NCI-H2107 treated with DMSO at 0.1 percent for 48 hours (cell line): ENCODE measurements around the gene TRMU.

Source experiments
- DNase-seq: peaks from one replicate; lab custom pipeline; 2025; ENCODE audit not compliant: unreplicated experiment; lab: John Stamatoyannopoulos, UW

Gene TRMU

DNA sequence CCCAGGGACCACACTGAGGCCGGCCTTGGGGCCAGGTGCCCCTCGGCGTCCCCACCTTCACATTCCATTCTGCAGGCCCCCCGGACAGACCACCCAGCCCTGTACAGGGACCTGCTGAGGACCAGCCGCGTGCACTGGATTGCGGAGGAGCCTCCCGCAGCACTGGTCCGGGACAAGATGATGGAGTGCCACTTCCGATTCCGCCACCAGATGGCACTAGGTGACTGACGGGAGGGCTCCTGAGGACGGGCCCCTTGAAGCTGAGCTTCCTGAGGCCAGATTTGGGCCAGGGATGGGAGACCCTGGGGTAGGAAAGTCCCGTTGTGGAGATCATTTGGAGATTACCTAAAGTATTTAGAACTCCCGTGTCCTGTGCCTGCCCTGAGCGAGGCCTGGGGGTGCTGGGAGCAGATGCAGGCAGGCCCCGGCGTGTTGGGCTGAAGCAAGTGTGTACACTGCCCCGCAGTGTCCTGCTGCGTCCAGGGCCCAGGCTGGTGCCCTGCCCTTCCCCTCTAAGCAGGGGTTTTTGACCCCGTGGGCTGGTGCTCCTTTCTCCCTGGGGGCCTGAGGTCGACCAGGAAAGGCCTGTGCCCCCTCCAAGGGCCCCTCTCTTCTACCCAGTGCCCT is 20.0 kb downstream of the TRMU start:
- no peak for DNase-seq

DNA sequence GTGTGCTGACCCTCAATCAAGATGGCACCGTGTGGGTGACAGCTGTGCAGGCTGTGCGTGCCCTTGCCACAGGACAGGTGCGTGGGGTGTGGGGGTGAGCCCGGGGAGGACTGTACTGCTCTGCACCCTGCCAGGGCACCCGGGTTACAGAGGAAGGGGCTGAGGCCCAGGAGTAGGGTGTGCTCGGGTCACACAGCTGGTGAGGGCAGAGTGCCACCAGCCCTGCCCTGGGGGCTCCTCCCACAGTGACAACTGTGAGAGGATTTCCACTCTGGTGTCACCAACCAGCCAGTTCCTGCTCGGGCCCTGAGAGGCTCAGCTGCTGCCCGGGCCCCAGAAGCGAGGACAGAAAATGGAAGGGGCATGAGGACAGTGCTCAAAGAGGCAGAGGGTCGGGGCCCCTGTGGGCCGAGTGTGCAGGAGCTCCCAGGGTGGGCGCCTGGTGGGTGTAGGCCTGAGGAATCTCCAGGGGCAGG is 20.5 kb downstream of the TRMU start:
- DNase-seq = no peak

DNA sequence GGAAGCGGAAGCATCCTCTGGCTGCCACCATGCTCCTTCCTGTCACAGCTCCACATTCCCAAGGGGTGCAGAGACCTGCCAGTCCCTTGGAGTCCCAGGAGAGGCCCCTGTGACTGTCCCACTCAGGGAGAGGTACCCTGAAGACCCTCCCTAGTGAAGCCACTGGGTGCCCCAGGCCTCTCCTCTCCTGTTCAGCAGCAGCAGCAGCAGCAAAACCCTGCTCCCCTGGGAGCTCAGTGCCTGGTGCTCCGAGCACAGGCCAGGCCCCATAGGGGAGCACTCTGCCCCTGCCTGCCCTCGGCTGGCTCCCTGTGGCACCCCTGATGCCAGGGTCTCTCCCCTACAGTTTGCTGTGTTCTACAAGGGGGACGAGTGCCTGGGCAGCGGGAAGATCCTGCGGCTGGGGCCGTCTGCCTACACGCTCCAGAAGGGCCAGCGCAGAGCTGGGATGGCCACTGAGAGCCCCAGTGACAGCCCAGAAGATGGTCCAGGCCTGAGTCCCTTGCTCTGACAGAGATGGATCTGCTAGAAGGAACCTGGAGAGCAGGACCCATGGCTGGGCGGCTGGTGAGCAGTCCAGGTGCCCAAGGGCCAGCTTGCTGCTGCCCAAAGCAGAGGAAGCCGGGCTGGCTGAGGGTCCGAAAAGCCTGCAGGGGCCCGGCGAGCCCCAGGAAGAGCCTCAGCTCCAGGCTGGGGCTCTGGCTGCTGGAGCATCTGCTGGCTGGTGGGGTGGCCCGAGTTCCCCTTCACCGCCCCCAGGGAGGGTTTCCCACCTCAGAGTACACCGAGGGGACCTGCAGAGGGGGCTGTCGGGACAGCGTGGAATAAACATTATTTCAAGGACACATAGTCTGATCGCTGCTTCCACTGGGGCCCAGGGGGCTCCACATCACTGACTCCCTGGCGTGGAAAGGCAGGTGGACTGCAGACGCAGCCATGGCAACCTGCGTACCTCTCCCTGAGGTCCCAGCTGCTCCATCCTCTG is 21.3 kb downstream of the TRMU start:
- DNase-seq = no peak

DNA sequence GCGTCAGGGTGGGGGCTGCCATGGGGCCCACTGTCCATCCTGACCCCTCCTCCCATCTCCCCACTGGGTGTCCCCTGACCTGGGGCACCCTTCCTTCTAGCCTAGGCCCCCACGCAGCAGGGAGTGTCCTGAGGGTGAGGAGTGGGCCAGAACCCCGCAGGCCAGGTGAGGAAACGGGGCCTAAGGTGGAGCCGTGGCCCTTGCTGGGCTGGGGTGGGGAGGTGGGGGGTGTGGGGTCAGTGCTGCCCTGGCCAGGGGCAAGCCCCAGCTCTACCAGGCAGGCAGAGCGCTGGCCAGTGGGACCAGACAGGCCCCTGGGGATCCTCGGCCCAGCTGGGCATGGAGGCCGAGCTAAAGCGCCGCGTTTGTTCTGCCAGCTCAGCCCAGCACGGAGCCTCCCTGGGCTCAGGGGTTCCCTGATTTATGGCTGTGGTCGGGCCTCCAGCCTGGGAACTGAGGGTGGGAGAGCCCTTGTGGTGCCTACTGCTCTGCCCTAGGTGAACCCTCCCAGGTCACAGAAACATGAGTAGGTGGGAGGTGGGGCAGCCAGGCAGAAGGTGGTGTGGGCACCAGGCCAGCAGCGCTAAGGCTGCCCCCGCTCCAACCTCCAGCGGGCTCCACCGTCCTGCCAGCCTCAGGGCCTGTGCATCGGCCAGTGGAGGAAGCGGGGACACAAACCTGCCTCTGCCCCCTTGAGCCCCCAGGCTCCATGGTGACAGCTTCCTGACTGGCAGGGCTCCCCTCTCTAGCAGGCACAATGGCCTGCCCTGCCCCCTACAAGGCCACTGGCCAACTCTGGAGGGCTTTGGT is 22.4 kb downstream of the TRMU start:
- no peak for DNase-seq

DNA sequence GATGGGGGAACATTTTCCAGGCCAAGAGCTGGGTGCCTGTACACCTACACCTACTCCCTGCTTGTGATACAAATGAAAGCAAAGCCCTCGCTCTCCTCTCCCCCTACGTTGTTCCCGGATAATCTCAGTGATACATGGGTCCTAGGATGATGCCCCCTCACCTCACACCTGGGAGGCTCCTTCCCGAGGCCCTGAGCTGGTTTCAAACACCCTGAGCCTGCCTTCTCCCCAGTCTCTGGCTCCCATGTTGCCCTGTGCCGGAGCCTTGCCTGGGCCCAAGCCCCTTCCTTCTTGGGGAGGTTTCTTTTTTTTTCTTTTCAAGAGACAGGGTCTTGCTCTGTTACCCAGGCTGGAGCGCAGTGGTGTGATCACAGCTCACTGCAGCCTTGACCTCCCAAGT is 23.3 kb downstream of the TRMU start:
- DNase-seq = no peak

DNA sequence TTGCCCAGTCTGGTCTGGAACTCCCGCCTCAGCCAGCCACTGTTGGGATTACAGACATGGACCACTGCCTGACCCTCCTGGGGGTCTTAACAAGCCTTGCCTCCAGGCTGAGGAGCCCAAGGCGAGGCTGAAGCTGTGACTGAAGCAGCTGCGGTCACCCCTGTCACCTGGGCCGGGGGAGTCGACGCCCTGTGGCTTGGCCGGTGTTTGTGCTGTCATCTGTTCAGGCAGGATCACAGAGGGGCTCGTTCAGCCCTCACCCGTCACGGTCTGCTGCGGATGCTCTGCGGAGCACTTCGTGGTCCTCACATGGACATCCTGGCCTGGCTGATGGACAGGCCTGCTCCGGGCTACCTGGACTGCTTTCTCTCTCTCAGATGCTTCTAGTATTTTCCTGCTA is 23.8 kb downstream of the TRMU start:
- no peak for DNase-seq

DNA sequence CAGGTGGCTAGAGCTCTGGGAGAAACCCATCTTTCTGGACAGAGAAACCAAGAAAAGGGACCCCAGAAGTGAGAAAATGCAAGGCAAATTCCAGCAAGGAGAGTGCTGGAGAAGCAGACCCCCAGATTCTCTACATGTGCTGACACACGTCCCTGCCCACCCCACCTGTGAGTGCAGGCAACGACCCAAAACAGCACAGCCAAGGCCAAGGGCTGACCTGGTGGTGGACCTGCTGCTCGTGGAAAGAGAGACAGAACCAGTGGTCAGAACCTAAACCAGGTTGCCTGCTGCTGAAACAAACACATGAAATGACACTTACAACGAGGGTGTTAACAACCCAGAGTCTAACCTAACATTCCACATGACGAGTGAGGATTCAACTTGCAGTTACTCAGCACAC is 24.6 kb downstream of the TRMU start:
- DNase-seq = no peak

DNA sequence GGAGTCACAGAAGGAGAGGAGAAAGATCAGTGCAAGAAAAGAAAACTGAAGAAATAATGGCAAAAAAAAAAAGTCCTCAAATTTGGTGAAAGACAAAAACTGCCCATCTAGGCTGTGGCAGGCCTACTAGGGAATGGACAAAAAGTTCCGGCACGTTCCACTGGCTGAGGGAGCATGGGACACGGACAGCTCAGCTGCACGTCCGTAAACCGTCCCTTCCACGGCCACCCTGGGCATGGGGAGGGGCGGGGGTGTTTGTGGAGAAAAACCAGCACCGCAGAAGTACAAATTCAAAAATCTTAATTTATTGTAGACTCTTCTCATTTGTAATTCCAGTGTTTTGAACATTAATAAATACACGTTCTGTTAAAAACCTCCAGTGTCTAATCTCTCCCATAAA is 25.4 kb downstream of the TRMU start:
- DNase-seq = no peak

DNA sequence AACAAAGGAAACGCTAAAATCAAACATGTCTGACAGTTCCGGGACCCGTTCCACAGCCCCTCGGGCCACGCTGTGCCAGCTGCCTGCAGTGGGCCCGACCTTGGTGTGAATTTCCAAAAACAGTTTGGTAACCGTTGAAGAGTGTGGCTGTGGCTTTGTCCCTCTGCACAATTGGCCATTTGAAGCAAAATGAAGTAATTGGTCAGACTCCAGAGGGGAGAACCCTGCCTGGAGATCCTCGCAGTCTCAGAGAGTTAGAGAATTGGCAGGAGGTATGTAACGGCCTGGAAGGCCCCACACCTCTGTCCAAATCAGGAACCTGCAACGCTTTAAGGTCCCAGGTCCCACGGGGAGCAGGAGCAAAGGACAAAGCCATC is 26.3 kb downstream of the TRMU start:
- DNase-seq = no peak

DNA sequence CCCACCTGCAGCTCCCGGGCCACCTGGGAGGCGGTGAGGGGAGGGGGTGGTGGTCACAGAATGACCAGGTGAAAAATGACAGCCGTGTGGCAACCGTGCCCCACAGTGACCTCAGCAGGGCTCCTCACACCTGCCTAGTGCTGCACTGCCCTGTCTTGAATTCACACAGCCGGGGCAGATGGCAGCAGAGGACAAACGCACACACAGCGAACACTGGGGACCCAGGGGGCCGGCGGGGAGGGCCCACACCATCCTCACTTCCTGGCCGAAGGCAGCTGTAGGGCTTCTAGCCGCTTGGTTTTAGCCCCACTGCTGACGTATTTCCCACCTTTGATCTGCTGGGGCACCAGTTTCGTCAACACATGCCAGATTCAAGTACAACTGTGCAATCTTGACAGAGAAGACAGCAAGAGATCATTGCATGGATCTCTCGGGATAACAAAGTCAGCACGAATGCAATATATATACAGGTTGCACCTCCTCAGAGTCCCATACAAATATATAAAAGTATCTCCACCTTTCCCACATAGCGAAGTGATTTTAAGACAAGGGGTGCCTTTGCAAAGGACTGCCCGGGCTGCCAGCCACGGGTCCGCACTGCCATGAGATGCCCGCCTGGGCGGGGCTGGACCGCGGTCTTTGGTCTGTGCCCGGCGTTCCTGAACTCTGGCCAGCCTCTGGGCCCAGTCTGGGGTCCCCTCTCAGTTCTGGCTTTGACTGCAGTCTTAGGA is 26.9 kb downstream of the TRMU start:
- no peak for DNase-seq

DNA sequence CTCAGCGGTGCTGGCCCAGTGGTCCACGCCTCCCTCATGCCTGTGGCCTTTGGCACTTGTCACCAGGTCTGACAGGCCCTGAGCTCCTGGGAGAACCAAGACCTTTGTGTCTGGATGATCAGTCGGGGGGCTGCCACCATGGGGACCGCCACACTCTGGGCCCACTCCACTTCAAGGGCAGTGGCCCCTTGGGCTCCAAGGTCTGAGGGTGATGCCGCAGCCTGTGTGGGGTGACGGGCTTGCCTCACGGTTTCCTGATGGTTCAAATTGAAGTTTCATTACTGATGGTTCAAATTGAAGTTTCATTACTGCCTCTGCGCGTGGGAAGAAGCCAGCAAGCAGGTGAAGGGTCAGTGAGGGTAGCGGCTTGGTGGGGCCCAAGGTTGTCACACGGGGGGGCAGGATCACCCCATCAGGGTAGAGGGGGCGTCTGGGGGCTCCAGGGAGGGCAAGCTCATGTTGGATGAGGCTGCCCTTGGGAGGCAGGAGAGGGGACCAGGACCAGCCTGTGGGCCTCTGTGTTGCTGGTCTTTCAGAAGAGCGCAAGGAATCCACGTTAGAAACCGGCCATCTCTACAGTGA is 27.5 kb downstream of the TRMU start:
- DNase-seq = no peak

DNA sequence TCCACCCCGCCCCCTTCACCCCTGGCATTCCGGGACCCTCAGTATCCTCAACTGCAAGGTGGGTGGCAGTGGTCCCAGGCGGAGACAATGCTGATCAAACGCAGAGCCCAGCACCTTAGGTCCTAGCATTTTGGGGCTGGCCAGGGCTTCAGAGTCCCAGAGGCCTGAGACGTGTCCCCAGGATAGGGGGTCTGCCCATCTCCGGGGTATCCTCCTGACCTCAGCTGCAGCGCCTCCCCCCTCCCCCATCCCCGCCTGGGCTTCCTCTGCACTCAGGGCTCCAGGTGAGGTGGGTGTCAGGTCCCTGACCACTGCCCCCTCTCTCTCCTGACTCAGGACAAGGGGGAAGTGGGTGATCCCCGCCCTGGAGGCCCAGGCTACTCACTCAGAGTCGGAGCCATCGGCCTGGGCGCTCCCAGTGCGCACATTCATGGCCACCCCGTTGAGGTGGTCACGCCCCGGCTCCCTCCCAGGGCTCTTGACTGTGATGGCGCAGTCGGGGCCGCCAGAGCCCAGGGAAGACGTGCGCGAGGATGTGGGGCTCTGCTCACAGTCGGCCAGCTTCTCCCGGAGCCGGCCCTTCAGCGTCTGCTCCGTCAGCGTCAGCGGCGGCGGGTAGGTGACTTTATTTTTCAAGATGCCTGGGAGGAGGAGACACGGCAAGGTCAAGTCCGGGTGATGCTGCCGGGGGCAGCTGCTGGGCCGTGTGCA is 28.3 kb downstream of the TRMU start:
- no peak for DNase-seq

DNA sequence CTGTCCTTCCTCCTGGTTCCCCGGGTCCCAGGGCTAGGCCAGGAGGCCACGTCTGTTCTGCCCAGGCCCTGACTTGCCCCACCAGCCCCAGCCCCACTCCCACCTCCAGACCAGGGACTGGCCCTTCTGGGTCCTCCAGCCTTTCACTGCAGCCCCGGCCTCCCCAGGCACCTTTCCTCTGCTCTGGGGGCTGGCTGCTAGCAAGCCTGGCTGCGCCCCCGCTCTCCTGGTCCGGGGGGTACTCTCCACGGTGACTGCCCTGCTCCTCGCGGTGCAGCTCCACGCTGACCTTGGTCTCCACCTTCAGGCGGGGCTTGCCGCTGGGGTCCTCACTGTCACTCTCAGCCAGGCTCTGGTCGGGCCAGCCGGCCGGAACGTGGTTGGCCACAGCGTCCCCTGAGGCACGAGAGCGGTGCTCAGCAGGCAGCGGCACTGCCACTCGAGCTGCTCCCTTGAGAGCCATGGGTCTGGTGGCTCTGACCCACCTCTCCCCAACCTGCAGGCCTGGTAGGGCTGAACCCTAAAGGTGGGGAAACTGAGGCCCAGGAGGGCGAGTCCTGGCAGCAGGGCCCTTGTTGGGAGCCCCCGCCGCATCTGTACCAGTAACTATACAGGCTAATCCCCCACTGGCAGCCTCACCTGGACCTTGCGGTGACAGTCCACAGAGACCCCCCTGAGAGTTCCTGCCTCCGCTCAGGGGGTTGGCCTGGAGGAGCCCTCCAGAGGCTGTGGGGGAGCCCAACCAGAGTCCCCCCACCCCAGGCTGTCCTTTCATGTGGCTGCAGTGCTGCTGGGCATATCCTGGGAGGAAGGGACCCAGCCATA is 29.0 kb downstream of the TRMU start:
- no peak for DNase-seq

DNA sequence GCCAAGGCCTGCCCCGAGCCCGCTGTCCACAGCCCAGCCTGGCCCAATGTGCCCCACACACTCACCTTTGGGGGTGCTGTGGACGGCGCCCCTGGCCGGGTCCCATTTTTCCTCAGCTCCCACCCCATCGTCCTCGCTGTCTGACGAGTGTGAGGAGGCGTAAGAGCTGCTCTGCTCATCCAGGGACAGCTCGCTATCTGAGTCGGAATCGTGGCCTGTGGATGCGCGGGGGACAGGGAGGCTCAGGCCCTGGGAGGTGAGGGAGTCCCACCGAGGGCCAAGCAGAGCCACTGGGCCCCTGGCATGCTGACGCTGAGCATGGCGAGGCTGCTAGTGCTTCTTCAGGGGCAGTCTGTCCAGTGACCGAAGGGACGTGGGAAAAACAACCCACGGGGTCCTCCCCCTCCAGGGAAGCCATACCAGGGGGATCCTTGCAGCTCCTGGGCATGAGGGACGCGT is 29.7 kb downstream of the TRMU start:
- no peak for DNase-seq

DNA sequence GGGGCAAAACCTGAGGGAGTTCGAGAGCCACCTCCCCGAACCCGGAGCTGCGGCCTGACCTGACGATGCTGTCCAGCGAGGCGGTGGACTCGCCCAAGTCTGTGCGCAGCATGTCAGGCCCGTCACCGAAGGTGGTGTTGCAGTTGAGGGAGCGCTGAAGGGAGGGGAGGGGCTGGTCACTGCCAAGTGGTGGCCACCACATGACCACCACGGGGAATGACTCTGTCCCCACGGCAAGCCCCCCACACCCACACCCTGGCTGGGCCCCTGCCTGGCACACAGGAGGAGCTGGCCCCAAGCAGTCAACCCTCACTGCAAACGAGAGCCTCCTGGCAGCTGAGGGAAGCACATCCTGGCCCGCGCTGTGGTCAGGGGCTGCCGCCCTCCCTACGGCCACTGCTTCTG is 30.8 kb downstream of the TRMU start:
- DNase-seq = no peak

DNA sequence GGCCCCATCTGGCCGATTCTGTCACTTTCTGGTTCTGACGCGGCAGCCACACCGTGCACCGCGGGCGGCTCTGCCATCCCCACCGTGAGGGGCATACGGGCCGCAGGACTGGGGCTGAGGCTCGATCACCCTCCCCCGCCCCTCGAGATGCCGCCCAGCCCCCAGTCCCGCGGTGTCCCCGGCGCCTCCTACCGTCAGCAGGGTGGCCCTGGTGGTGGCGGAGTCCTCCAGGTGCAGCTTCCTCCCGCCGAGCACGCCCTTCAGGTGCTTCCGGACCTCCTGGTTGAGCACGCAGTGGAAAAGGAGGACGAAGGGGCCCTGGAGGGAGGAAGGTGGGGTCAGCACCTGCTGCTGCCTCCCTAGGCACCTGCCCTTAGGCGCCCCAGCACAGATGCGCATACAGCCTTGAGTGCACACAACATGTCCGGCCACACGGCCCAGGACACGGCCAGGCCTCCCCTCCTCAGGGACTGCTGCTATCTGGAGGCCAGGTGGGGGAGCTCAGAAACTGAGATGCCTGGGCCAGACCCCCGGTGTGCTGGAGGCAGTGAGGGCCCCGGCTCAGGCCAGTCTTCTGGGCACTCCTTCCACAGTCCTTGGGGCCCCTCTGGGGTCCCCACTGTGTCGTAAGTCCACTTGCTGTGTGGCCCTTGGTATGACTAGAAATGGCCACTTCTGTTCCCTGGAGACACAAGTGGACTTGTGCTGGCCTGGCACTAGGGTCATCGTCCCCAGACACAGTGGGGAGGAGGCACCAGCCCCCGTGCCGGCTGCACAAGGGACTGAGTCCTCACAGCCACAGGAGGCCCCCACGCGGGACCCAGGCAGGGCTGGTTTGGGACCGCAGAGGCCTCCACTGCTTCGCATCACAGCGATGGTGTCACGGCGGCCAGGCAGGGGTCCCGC is 31.5 kb downstream of the TRMU start:
- no peak for DNase-seq

DNA sequence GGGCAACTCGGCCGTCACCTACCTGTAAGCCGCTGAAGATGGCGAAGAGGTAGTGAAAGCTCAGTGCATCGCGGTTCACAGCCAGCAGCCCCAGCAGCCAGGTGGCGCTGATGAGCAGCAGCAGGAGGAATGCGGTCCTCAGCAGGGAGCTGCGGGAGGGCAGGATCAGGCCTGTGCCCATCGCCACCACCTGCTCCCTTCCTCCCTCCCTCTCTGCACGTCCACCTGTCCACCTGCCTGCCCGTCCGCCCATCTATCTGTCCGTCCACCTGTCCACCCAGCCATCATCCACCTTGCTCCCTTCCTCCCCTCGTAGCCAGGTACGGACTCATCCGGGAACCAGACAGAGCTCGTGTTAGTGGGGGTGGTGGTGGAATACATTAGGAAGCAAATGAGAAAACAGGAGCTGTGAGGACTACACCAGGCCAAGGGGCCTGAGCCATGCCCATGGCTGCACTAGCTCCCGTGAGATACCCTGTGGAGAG is 32.2 kb downstream of the TRMU start:
- DNase-seq = no peak

DNA sequence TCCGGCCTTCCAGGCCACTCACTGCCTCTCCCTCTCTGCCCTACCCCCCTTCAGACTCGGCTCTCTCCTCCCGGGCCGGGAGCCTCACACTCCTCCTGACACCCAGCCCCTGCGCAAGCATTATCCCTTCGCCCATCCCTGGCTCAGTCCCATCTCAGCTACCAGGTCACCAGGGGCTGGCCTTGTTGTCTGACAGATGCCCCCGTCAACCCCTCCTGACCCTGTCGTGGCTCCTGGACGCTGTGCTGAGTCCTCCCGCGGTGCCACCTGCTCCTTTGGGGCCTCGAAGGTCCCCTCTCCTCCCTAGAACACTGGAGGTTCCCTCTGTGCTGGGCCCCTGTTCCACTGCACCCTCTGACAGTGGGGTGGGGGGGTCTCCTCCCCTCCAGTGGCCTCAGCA is 32.9 kb downstream of the TRMU start:
- DNase-seq = no peak
